Measurements from ENCODE around the gene ADAT1.

The ADAT1 gene

GRCh38 chr16:75644240-75645012, 21.3 kb upstream of the ADAT1 start:
- Histone ChIP-seq H3K36me3 (ENCODE audit: control insufficient read depth, low read depth, low read length) (peaks cover 56% of the 10 kb centered on the region), H3K27ac (ENCODE audit: low read length) (no peak overlapping the region), H3K27me3 (ENCODE audit: control insufficient read depth, insufficient read depth, low read length) (no peaks in the 10 kb centered on the region), H3K4me3 (ENCODE audit: low read length) (no peak overlapping the region), H3K4me1 (ENCODE audit: control insufficient read depth, low read depth, low read length) (no peaks in the 10 kb centered on the region), H3K9ac (ENCODE audit: low read length) (no peak overlapping the region), H3K9me3 (ENCODE audit: control insufficient read depth, low read depth, low read length) (no peaks in the 10 kb centered on the region)

- Histone ChIP-seq H3K36me3 (ENCODE audit: control insufficient read depth, low read depth, low read length) (peaks cover 81% of the 10 kb centered on the region), H3K9ac (ENCODE audit: low read length) (no peak overlapping the region)
Measured at GRCh38 chr16:75640598-75640997, 17.5 kb upstream of the ADAT1 start.

GRCh38 chr16:75635036-75635435, 12.0 kb upstream of the ADAT1 start:
- Histone ChIP-seq H3K27me3 (ENCODE audit: control insufficient read depth, insufficient read depth, low read length) (no peaks in the 10 kb centered on the region), H3K4me1 (ENCODE audit: control insufficient read depth, low read depth, low read length) (no peaks in the 10 kb centered on the region), H3K9me3 (ENCODE audit: control insufficient read depth, low read depth, low read length) (no peaks in the 10 kb centered on the region), H3K27ac (ENCODE audit: low read length) (no peak overlapping the region), H3K36me3 (ENCODE audit: control insufficient read depth, low read depth, low read length) (peaks cover 84% of the 10 kb centered on the region), H3K4me3 (ENCODE audit: low read length) (no peak overlapping the region), H3K9ac (ENCODE audit: low read length) (no peak overlapping the region)

More at GRCh38 chr16:75640598-75640997, 17.5 kb upstream of the ADAT1 start:
- Histone ChIP-seq H3K27ac (ENCODE audit: low read length) (no peak overlapping the region), H3K4me3 (ENCODE audit: low read length) (no peak overlapping the region), H3K4me1 (ENCODE audit: control insufficient read depth, low read depth, low read length) (no peaks in the 10 kb centered on the region), H3K27me3 (ENCODE audit: control insufficient read depth, insufficient read depth, low read length) (no peaks in the 10 kb centered on the region), H3K9me3 (ENCODE audit: control insufficient read depth, low read depth, low read length) (no peaks in the 10 kb centered on the region)

GRCh38 chr16:75632857-75633256, 9.8 kb upstream of the ADAT1 start:
- H3K9me3 ChIP-seq (ENCODE audit: control insufficient read depth, low read depth, low read length) = no peaks in the 10 kb centered on the region
- H3K4me3 ChIP-seq (ENCODE audit: low read length) = no peak overlapping the region
- peaks cover 92% of the 10 kb centered on the region for H3K36me3 ChIP-seq (ENCODE audit: control insufficient read depth, low read depth, low read length)
- H3K27me3 ChIP-seq (ENCODE audit: control insufficient read depth, insufficient read depth, low read length) = no peaks in the 10 kb centered on the region
- no peaks in the 10 kb centered on the region for H3K4me1 ChIP-seq (ENCODE audit: control insufficient read depth, low read depth, low read length)
- no peak overlapping the region for H3K9ac ChIP-seq (ENCODE audit: low read length)
- H3K27ac ChIP-seq (ENCODE audit: low read length) = no peak overlapping the region

GRCh38 chr16:75630052-75630451, 7.0 kb upstream of the ADAT1 start:
- no peak overlapping the region for H3K4me3 ChIP-seq (ENCODE audit: low read length)
- H3K9ac ChIP-seq (ENCODE audit: low read length) = no peak overlapping the region
- no peaks in the 10 kb centered on the region for H3K4me1 ChIP-seq (ENCODE audit: control insufficient read depth, low read depth, low read length)
- H3K9me3 ChIP-seq (ENCODE audit: control insufficient read depth, low read depth, low read length) = no peaks in the 10 kb centered on the region
- no peaks in the 10 kb centered on the region for H3K27me3 ChIP-seq (ENCODE audit: control insufficient read depth, insufficient read depth, low read length)
- no peak overlapping the region for H3K27ac ChIP-seq (ENCODE audit: low read length)
- H3K36me3 ChIP-seq (ENCODE audit: control insufficient read depth, low read depth, low read length) = peaks cover 92% of the 10 kb centered on the region

GRCh38 chr16:75629132-75629531, 6.1 kb upstream of the ADAT1 start:
- H3K4me3 ChIP-seq (ENCODE audit: low read length) = no peak overlapping the region
- H3K27me3 ChIP-seq (ENCODE audit: control insufficient read depth, insufficient read depth, low read length) = no peaks in the 10 kb centered on the region
- no peak overlapping the region for H3K27ac ChIP-seq (ENCODE audit: low read length)
- no peaks in the 10 kb centered on the region for H3K9me3 ChIP-seq (ENCODE audit: control insufficient read depth, low read depth, low read length)
- H3K36me3 ChIP-seq (ENCODE audit: control insufficient read depth, low read depth, low read length) = peaks cover 87% of the 10 kb centered on the region
- no peak overlapping the region for H3K9ac ChIP-seq (ENCODE audit: low read length)
- H3K4me1 ChIP-seq (ENCODE audit: control insufficient read depth, low read depth, low read length) = no peaks in the 10 kb centered on the region

GRCh38 chr16:75628351-75628750, 5.3 kb upstream of the ADAT1 start:
- no peak overlapping the region for H3K27ac ChIP-seq (ENCODE audit: low read length)
- no peaks in the 10 kb centered on the region for H3K4me1 ChIP-seq (ENCODE audit: control insufficient read depth, low read depth, low read length)
- H3K9ac ChIP-seq (ENCODE audit: low read length) = no peak overlapping the region
- no peak overlapping the region for H3K4me3 ChIP-seq (ENCODE audit: low read length)
- no peaks in the 10 kb centered on the region for H3K27me3 ChIP-seq (ENCODE audit: control insufficient read depth, insufficient read depth, low read length)
- H3K9me3 ChIP-seq (ENCODE audit: control insufficient read depth, low read depth, low read length) = no peaks in the 10 kb centered on the region
- peaks cover 79% of the 10 kb centered on the region for H3K36me3 ChIP-seq (ENCODE audit: control insufficient read depth, low read depth, low read length)

GRCh38 chr16:75627851-75628250, 4.8 kb upstream of the ADAT1 start:
- no peak overlapping the region for H3K4me3 ChIP-seq (ENCODE audit: low read length)
- no peak overlapping the region for H3K9ac ChIP-seq (ENCODE audit: low read length)
- H3K9me3 ChIP-seq (ENCODE audit: control insufficient read depth, low read depth, low read length) = no peaks in the 10 kb centered on the region
- H3K27me3 ChIP-seq (ENCODE audit: control insufficient read depth, insufficient read depth, low read length) = no peaks in the 10 kb centered on the region
- H3K27ac ChIP-seq (ENCODE audit: low read length) = no peak overlapping the region
- H3K36me3 ChIP-seq (ENCODE audit: control insufficient read depth, low read depth, low read length) = peaks cover 74% of the 10 kb centered on the region
- H3K4me1 ChIP-seq (ENCODE audit: control insufficient read depth, low read depth, low read length) = no peaks in the 10 kb centered on the region

- no peaks in the 10 kb centered on the region for H3K4me1 ChIP-seq (ENCODE audit: control insufficient read depth, low read depth, low read length)
- no peak overlapping the region for H3K9ac ChIP-seq (ENCODE audit: low read length)
- H3K9me3 ChIP-seq (ENCODE audit: control insufficient read depth, low read depth, low read length) = no peaks in the 10 kb centered on the region
- no peak overlapping the region for H3K27ac ChIP-seq (ENCODE audit: low read length)
- H3K27me3 ChIP-seq (ENCODE audit: control insufficient read depth, insufficient read depth, low read length) = no peaks in the 10 kb centered on the region
- H3K4me3 ChIP-seq (ENCODE audit: low read length) = no peak overlapping the region
- H3K36me3 ChIP-seq (ENCODE audit: control insufficient read depth, low read depth, low read length) = peaks cover 66% of the 10 kb centered on the region
Measured at GRCh38 chr16:75626806-75627205, 3.7 kb upstream of the ADAT1 start.

- Histone ChIP-seq H3K27ac (ENCODE audit: low read length) (no peak overlapping the region), H3K4me3 (ENCODE audit: low read length) (no peak overlapping the region), H3K4me1 (ENCODE audit: control insufficient read depth, low read depth, low read length) (no peaks in the 10 kb centered on the region), H3K36me3 (ENCODE audit: control insufficient read depth, low read depth, low read length) (peaks cover 56% of the 10 kb centered on the region), H3K9ac (ENCODE audit: low read length) (no peak overlapping the region), H3K9me3 (ENCODE audit: control insufficient read depth, low read depth, low read length) (no peaks in the 10 kb centered on the region), H3K27me3 (ENCODE audit: control insufficient read depth, insufficient read depth, low read length) (no peaks in the 10 kb centered on the region)
Measured at GRCh38 chr16:75624921-75625334, 1.8 kb upstream of the ADAT1 start.

GRCh38 chr16:75621170-75621477, 2.0 kb downstream of the ADAT1 start:
- no peaks in the 10 kb centered on the region for H3K4me1 ChIP-seq (ENCODE audit: control insufficient read depth, low read depth, low read length)
- H3K27me3 ChIP-seq (ENCODE audit: control insufficient read depth, insufficient read depth, low read length) = no peaks in the 10 kb centered on the region
- H3K27ac ChIP-seq (ENCODE audit: low read length) = no peak overlapping the region
- H3K36me3 ChIP-seq (ENCODE audit: control insufficient read depth, low read depth, low read length) = peaks cover 38% of the 10 kb centered on the region
- no peak overlapping the region for H3K9ac ChIP-seq (ENCODE audit: low read length)
- no peak overlapping the region for H3K4me3 ChIP-seq (ENCODE audit: low read length)
- H3K9me3 ChIP-seq (ENCODE audit: control insufficient read depth, low read depth, low read length) = no peaks in the 10 kb centered on the region

Data from iPS-18a (cell line).